Activated CD4-positive, alpha-beta memory T cell treated with anti-CD3 and anti-CD28 coated beads for 36 hours (primary cell): ENCODE results near the gene HASPIN. TPM values are rescaled to one million over a fixed set of nuclear protein-coding genes. Genes with fewer than 3 reads are reported as not detected.

Experiments
- CTCF ChIA-PET: fragments of 350-600 bp; sonication (Branson Sonifier 250); formaldehyde crosslinking; loops from one replicate; lab custom pipeline; 2021; ENCODE audit warnings: antibody characterized with exemption, inconsistent platforms; lab: Charles Lee
- POLR2A ChIA-PET: fragments of 350-600 bp; sonication (Branson Sonifier 250); formaldehyde crosslinking; loops from one replicate; lab custom pipeline; 2021; ENCODE audit warnings: antibody characterized with exemption; lab: Charles Lee
- DNase-seq: peaks from one replicate; pipeline ENCODE4 v3.0.0-alpha.2; 2020
- H3K27ac Mint-ChIP-seq: one replicate; pipeline ENCODE4 v1.8.0; 2021; ENCODE audit warnings: mixed read lengths
- H3K27me3 Mint-ChIP-seq: one replicate; pipeline ENCODE4 v1.8.0; 2021; ENCODE audit warnings: mixed read lengths
- H3K36me3 Mint-ChIP-seq: one replicate; pipeline ENCODE4 v1.8.0; 2021; ENCODE audit warnings: mixed read lengths
- H3K4me1 Mint-ChIP-seq: one replicate; pipeline ENCODE4 v1.8.0; 2021; ENCODE audit warnings: low read depth, mixed read lengths
- H3K4me3 Mint-ChIP-seq: one replicate; pipeline ENCODE4 v1.8.0; 2021; ENCODE audit warnings: mild to moderate bottlenecking, mixed read lengths
- H3K9me3 Mint-ChIP-seq: one replicate; pipeline ENCODE4 v1.8.0; 2021; ENCODE audit warnings: mixed read lengths
- intact Hi-C: fragments of 100-400 bp; cut with micrococcal nuclease; formaldehyde crosslinking; loops from one replicate; pipeline ENCODE4 v1.15.1; 2023
- total RNA-seq, 2 experiments: library from RNA; stranded (reverse); gene quantifications; one replicate each; pipeline ENCODE4 v1.2.3, GENCODE V29; 2021

HASPIN gene
- total RNA-seq, 2 experiments from 2014 or later, result 22.0 to 22.7 TPM

DNA sequence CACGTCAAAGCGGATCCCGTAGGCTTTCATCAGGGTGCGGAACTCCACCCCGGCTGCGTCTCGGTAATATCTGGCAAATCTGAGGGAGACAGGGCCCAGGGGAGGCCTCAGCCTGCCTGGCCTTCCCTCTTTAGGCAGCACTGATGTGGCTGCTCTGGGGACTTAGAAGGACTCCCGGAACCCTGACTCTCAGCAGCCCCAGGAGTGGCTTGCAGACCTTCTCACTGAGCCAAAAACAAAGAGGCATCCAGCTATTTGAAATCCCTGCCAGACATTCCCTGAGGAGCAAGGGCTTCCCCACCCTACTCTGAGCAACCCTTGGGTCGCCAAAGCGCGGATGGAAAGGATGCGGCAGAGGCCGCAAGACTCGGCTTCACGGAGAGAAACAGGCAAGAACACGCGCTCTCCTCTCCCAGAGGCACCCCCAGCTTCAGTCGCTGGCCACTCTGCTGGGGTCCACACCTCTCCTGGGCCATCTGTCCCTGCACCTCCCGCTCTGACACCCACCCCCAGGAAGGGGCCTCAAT, 35.6 kb upstream of the HASPIN start:
- peaks cover 9% of the 10 kb centered on the region for H3K36me3 Mint-ChIP-seq
- H3K4me3 Mint-ChIP-seq, result no peak overlapping the region
- POLR2A ChIA-PET, result no interaction called here
- no peak for DNase-seq
- CTCF ChIA-PET, result no interaction called here
- no peaks in the 10 kb centered on the region for H3K9me3 Mint-ChIP-seq
- H3K27me3 Mint-ChIP-seq, result no peaks in the 10 kb centered on the region
- no peak overlapping the region for H3K27ac Mint-ChIP-seq
- intact Hi-C loops, result no loop called here
- H3K4me1 Mint-ChIP-seq, result peaks cover 6% of the 10 kb centered on the region

DNA sequence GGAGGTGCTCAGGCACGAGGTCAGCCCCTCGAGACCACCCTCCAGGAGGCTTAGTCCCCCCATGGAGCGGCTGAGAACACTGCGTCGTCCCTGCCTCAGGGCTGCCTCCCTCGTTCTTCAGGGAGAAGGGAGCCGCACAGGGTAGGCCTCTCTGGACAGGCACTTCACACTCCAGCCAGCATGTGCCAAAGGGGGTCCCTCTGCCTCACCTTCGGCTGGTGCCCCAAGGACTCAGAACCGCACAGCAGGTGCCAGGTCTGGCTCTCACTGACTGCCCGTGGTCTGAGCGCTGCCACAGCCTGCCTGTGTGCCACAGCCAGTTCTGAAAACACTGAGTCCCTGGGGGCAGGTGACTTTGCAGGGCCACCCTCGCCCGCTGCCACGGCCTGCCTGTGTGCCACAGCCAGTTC, 34.8 kb upstream of the HASPIN start:
- no peaks in the 10 kb centered on the region for H3K27me3 Mint-ChIP-seq
- peaks cover 7% of the 10 kb centered on the region for H3K4me1 Mint-ChIP-seq
- CTCF ChIA-PET, result no interaction called here
- no peaks in the 10 kb centered on the region for H3K9me3 Mint-ChIP-seq
- H3K27ac Mint-ChIP-seq, result no peak overlapping the region
- POLR2A ChIA-PET, result no interaction called here
- no peak for DNase-seq
- no peak overlapping the region for H3K4me3 Mint-ChIP-seq
- H3K36me3 Mint-ChIP-seq, result peaks cover 9% of the 10 kb centered on the region
- intact Hi-C loops, result no loop called here

DNA sequence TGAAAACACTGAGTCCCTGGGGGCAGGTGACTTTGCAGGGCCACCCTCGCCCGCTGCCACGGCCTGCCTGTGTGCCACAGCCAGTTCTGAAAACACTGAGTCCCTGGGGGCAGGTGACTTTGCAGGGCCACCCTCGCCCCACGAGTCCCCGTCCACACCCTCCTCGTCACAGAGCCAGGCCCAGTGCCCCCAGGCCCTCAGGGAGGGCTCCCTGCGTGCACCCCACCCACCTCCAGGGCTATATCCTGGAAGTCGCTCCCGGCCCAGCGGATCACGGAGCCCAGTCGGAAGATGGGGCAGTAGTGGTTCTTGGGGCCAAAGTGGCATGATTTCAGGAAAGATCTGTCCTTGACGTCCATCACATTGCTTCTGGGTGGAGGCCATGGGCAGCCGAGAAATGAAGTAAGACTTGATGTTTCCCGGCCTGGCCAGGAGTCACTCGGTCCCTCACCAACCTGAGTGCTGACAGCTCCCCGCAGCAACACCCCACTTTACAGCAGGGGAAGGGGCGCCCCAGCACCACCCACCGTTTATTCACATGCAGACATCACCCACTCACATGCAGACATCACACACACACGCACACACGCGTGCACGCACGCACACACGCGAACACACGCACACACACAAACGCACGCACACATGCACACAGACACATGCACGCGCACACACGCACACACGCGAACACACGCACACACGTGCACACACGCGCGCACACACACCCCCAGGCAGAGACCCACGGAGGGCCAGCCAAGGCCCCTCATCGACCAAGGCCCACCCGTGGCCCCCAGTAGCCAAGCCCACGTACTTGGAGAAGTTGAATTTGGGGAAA, 34.2 kb upstream of the HASPIN start:
- DNase-seq, result no peak
- ChIA-PET POLR2A (no interaction called here), CTCF (no interaction called here)
- intact Hi-C loops, result no loop called here
- no peaks in the 10 kb centered on the region for H3K9me3 Mint-ChIP-seq
- peaks cover 9% of the 10 kb centered on the region for H3K36me3 Mint-ChIP-seq
- no peak overlapping the region for H3K27ac Mint-ChIP-seq
- H3K27me3 Mint-ChIP-seq, result no peaks in the 10 kb centered on the region
- H3K4me1 Mint-ChIP-seq, result peaks cover 12% of the 10 kb centered on the region
- no peak overlapping the region for H3K4me3 Mint-ChIP-seq

DNA sequence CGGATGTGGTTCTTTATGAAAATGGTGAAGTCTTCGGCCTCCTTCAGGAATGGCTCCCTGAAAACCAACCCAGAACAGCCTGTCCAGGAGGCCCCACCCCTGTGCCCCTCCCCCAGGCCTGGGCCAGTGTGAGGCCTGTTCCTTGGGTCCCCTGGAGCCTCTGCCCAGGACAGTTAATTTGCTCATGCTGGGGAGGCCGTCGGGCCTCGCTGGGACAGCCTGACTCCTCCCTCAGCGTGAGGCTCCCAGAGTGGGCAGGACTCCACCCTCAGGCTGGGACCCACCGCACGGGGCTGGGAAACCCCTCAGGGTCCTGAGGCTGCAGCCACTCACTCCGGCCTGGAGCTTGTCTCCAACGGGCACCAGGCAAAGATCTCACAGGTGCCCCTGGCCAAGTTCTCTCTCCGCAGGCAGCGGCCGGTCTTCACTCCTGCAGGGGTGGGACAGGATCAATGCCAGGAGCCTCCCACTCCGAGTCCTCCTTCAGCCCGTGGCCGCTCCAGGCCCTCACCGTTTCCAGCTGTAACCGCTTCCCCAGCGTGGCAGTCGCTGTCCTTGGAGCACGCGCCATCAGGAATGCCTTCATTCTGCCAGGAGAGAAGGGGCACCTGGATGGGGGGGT, 33.5 kb upstream of the HASPIN start:
- Mint-ChIP-seq H3K4me1 (peaks cover 17% of the 10 kb centered on the region), H3K9me3 (no peaks in the 10 kb centered on the region), H3K36me3 (peaks cover 9% of the 10 kb centered on the region), H3K27ac (no peak overlapping the region), H3K4me3 (no peak overlapping the region), H3K27me3 (no peaks in the 10 kb centered on the region)
- ChIA-PET CTCF (no interaction called here), POLR2A (no interaction called here)
- DNase-seq, result no peak
- intact Hi-C loops, result no loop called here

DNA sequence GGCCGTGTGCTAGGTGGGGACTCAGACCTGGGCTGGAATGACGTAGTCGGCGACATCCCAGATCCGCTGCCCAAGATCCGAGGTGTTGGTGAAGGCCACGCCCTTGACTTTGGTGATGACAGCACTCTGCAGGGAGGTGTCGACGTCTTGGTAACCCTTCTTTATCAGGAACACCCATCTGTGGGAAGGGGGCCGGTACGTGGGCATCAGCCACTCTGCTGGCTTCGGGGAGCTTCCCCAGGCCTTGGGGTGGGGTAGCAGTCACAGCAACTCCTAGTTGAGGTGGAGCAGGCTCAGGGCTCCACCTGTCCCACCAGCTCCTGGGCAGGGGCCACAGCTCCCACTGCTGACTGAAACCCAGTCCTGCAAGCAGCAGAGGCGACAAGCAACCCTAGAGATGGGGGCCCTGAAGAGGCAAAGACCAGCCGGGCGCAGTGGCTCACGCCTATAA, 32.1 kb upstream of the HASPIN start:
- DNase-seq, result no peak
- no peaks in the 10 kb centered on the region for H3K9me3 Mint-ChIP-seq
- no peak overlapping the region for H3K27ac Mint-ChIP-seq
- POLR2A ChIA-PET, result no interaction called here
- no peak overlapping the region for H3K4me3 Mint-ChIP-seq
- intact Hi-C loops, result no loop called here
- CTCF ChIA-PET, result interaction anchor here (0.7 kb wide), 1 partner anchor 89 kb away, joined by 3 read pairs; no protein-coding TSS in a partner anchor
- H3K4me1 Mint-ChIP-seq, result peaks cover 19% of the 10 kb centered on the region
- H3K27me3 Mint-ChIP-seq, result no peaks in the 10 kb centered on the region
- peaks cover 9% of the 10 kb centered on the region for H3K36me3 Mint-ChIP-seq

DNA sequence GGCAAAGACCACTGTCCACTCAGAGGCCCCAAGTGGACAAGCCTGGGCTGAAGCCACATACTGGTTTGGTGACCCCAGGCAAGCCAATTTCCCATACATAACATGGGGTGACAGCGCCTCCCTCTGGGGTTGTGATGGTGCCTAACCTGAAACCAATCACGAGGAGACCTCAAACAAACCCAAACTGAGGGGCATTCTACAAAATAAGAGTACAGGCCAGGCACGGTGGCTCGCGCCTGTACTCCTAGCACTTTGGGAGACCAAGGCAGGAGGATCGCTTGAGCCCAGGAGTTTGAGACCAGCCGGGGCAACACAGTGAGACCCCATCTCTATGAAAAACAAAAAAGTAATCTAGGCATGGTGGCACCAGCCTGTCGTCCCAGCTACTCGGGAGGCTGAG, 31.4 kb upstream of the HASPIN start:
- peaks cover 9% of the 10 kb centered on the region for H3K36me3 Mint-ChIP-seq
- intact Hi-C loops, result no loop called here
- ChIA-PET CTCF (interaction anchor here (0.7 to 2.4 kb wide), 2 partner anchors 19 to 90 kb away, joined by 3 to 7 read pairs; no protein-coding TSS in a partner anchor), POLR2A (no interaction called here)
- H3K4me3 Mint-ChIP-seq, result no peak overlapping the region
- no peak overlapping the region for H3K27ac Mint-ChIP-seq
- DNase-seq, result no peak
- peaks cover 20% of the 10 kb centered on the region for H3K4me1 Mint-ChIP-seq
- no peaks in the 10 kb centered on the region for H3K27me3 Mint-ChIP-seq
- no peaks in the 10 kb centered on the region for H3K9me3 Mint-ChIP-seq

DNA sequence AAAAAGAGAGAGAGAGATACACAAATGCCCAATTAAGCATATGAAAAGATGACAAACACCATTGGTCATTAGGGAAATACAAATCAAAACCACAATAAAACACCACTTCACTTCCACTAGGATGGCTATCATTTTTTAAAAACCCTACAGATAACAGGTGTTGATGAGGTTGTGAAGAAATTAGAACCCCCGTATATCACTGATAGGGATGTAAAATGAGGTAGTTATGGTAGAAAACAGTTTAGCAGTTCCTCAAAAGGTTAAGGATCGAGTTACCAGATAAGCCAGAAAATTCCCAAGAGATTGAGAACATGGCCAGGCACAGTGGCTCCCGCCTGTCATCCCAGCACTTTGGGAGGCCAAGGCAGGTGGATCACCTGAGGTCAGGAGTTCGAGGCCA, 30.6 kb upstream of the HASPIN start:
- H3K27me3 Mint-ChIP-seq, result no peaks in the 10 kb centered on the region
- H3K9me3 Mint-ChIP-seq, result peaks cover 6% of the 10 kb centered on the region
- H3K27ac Mint-ChIP-seq, result no peak overlapping the region
- H3K36me3 Mint-ChIP-seq, result peaks cover 9% of the 10 kb centered on the region
- ChIA-PET POLR2A (interaction anchor here (0.7 kb wide), 1 partner anchor 70 kb away, joined by 3 read pairs; no protein-coding TSS in a partner anchor), CTCF (interaction anchor here (2.4 to 3.4 kb wide), 2 partner anchors 10 to 18 kb away, joined by 7 to 23 read pairs; no protein-coding TSS in a partner anchor)
- intact Hi-C loops, result no loop called here
- no peak overlapping the region for H3K4me3 Mint-ChIP-seq
- DNase-seq, result no peak
- peaks cover 20% of the 10 kb centered on the region for H3K4me1 Mint-ChIP-seq

DNA sequence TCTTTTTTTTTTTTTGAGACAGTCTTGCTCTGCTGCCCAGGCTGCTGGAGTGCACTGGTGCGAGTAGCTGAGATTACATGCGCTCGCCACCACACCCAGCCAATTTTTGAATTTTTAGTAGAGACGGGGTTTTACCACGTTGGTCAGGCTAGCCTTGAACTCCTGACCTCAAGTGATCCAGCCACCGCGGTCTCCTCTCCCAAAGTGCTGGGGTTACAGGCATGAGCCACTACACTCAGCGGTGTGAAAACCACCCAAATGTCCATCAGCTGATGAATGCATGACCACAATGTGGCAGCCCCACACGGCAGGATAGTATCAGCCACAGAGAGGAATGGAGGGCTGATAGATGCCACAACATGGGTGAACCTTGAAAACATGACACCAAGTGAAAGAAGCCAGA, 29.9 kb upstream of the HASPIN start:
- CTCF ChIA-PET, result interaction anchor here (2.4 to 3.4 kb wide), 2 partner anchors 11 to 17 kb away, joined by 7 to 23 read pairs; no protein-coding TSS in a partner anchor
- peaks cover 9% of the 10 kb centered on the region for H3K36me3 Mint-ChIP-seq
- peaks cover 8% of the 10 kb centered on the region for H3K9me3 Mint-ChIP-seq
- intact Hi-C loops, result no loop called here
- H3K4me1 Mint-ChIP-seq, result peaks cover 20% of the 10 kb centered on the region
- DNase-seq, result peak; percentile 81
- POLR2A ChIA-PET, result interaction anchor here (0.7 to 4.3 kb wide), 3 partner anchors 11 to 70 kb away, joined by 3 to 24 read pairs (median 3); no protein-coding TSS in a partner anchor
- peak overlapping the region; percentile 84 for H3K4me3 Mint-ChIP-seq
- H3K27me3 Mint-ChIP-seq, result no peaks in the 10 kb centered on the region
- H3K27ac Mint-ChIP-seq, result peak overlapping the region; percentile 51

DNA sequence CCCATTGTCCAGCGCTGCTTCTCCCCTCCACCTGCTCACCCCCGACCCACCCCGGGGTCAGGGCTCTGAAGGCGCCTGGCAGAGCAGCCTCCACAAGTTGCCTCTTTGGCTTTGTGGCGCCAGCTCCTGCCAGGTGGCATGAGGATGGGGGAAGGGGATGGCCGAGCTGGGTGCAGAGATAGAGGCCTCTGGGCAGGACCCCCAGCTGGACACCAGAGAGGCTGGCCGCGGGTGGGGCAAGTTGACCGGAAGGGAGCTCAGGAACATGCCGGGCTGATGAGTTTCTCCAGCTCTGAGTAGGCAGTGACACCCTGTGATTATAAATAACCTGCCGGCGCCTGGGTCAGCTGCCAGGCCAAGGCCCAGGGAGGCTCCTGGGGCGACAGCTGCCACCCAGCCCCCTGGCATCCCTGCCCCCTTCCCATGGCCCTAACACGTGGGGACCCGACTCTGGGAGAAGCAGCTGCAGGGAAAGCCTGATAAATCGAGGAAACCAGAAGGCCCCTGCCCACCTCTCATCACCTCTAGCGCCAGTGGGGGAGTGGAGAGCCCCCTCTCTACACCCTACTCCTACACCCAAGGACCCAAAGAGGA, 28.5 kb upstream of the HASPIN start:
- intact Hi-C loops, result loop anchor here (1.0 kb wide), 1 partner anchor 16 kb away; no protein-coding TSS in a partner anchor
- Mint-ChIP-seq H3K36me3 (peaks cover 6% of the 10 kb centered on the region), H3K4me1 (peaks cover 20% of the 10 kb centered on the region), H3K27ac (peak overlapping the region; percentile 71), H3K4me3 (peak overlapping the region; percentile 84), H3K27me3 (no peaks in the 10 kb centered on the region), H3K9me3 (peaks cover 8% of the 10 kb centered on the region)
- ChIA-PET CTCF (interaction anchor here (0.6 to 3.4 kb wide), 7 partner anchors 12 to 151 kb away, joined by 3 to 23 read pairs (median 5); partner anchors contain the start of genes HASPIN and NCBP3), POLR2A (interaction anchor here (1.1 to 4.3 kb wide), 4 partner anchors 10 to 65 kb away, joined by 3 to 24 read pairs (median 8); partner anchors contain the start of gene HASPIN)
- DNase-seq, result peak; percentile 20

DNA sequence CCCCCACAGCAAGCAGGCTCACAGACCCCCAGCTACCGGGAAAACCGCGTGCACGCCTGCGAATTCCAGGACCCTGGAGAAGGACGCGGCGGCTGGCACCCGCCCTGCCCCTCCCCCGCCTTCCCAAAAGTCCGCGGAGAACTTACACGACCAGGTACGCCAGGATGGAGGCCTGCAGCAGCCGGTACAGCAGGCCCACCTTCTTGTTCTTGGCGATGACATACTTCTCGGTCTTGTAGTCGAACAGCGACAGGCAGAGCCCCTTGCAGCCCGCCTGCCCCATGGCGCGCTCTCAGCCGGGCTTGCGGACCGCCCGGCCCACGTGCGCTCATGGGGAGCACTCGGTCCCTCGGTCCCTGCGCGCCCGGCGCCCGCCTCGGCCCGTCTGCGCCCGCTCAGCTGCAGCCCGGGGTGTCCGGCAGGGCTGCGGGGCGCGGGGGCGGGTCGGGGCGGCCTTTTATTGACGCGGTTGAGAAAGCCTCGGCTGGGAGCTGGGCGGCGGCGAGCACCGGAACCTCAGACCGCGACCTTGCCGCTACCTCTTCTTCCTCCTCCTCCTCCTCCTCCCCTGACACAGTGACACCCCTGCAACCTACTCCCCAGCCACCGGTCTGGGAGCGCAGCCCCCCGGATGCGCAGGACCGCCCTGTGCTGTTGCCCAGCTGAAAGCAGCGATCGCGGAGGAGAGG, 27.8 kb upstream of the HASPIN start, which contains the start of gene P2RX5:
Gene P2RX5 (minus strand): TSS at position 433 of the 689 bp plus-strand sequence. CDS start 150 bp downstream, at position 283.
- Mint-ChIP-seq H3K4me3 (peak within 1 kb of the TSS; percentile 87), H3K4me1 (peaks cover 20% of the 10 kb centered on the region), H3K27me3 (no peaks in the 10 kb centered on the region), H3K36me3 (peaks cover 3% of the 10 kb centered on the region), H3K27ac (peak within 1 kb of the TSS; percentile 76), H3K9me3 (peaks cover 8% of the 10 kb centered on the region)
- intact Hi-C loops, result loop anchor here (1.0 kb wide), 1 partner anchor 15 kb away; no protein-coding TSS in a partner anchor
- POLR2A ChIA-PET, result interaction anchor here (1.1 to 4.3 kb wide), 4 partner anchors 9 to 65 kb away, joined by 3 to 24 read pairs (median 8); partner anchors contain the start of gene HASPIN
- DNase-seq, result peak; percentile 56
- CTCF ChIA-PET, result interaction anchor here (0.6 to 3.4 kb wide), 7 partner anchors 13 to 150 kb away, joined by 3 to 23 read pairs (median 5); partner anchors contain the start of gene NCBP3

DNA sequence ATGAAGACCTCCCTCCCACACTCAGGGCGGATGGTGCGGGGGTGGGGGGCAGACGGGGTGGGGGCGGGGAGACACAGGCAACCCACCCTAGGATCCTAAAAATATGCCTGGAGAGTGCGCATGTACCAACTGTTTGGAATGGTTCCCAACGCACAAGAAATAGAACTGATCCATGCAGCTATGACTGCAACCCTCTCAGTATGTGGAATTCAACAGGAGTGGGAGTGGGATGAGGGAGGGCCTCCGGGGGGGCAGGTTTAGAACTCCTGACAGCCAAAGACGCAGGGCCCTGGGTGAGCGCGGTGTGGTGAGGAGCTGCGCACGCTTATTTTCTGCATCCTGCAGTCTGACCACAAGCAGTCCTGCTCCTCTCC, 26.6 kb upstream of the HASPIN start:
- intact Hi-C loops, result no loop called here
- CTCF ChIA-PET, result interaction anchor here (2.9 kb wide), 1 partner anchor 41 kb away, joined by 14 read pairs; no protein-coding TSS in a partner anchor

More for the DNA sequence above, 26.6 kb upstream of the HASPIN start:
- Mint-ChIP-seq H3K27ac (no peak overlapping the region), H3K4me3 (peak overlapping the region; percentile 3), H3K27me3 (no peaks in the 10 kb centered on the region), H3K9me3 (peaks cover 11% of the 10 kb centered on the region), H3K36me3 (peaks cover 2% of the 10 kb centered on the region), H3K4me1 (peaks cover 20% of the 10 kb centered on the region)
- no peak for DNase-seq
- POLR2A ChIA-PET, result interaction anchor here (4.3 kb wide), 1 partner anchor 14 kb away, joined by 24 read pairs; no protein-coding TSS in a partner anchor
